K562 (cell line): Measurements from ENCODE around the gene GEMIN5. TPM values are rescaled to one million over a fixed set of nuclear protein-coding genes. Genes with fewer than 3 reads are reported as not detected.
A peak's percentile ranks its signal among the peaks of the same experiment; 100 is the strongest.

Experiments used
- ARID2 ChIP-seq: fragments of 450-650 bp; IDR thresholded peaks from 2 replicates; pipeline ENCODE4 v1.6.1; 2017; ENCODE audit warnings: antibody characterized with exemption, mild to moderate bottlenecking
- GATA2 ChIP-seq: sonication (generic); formaldehyde crosslinking; IDR thresholded peaks from 2 replicates; pipeline ENCODE4 v1.4.0; 2020; ENCODE audit warnings: mild to moderate bottlenecking, missing genetic modification reagents
- HEY1 ChIP-seq: fragments of 250-450 bp; sonication (Bioruptor Pico); IDR thresholded peaks from 2 replicates; pipeline ENCODE4 v1.5.0; 2020; ENCODE audit warnings: mild to moderate bottlenecking, moderate library complexity, borderline replicate concordance
- IRF2 ChIP-seq: sonication (generic); formaldehyde crosslinking; IDR thresholded peaks from 2 replicates; pipeline ENCODE4 v1.8.1; 2022; ENCODE audit warnings: mild to moderate bottlenecking, missing genetic modification reagents
- MTF1 ChIP-seq: fragments of 250-450 bp; sonication (Bioruptor Pico); IDR thresholded peaks from 2 replicates; pipeline ENCODE4 v1.9.0; 2021; ENCODE audit warnings: moderate library complexity, mild to moderate bottlenecking, inconsistent platforms, borderline replicate concordance
- MXD1 ChIP-seq: fragments of 250-450 bp; sonication (Bioruptor Pico); IDR thresholded peaks from 2 replicates; pipeline ENCODE4 v1.8.0; 2021; ENCODE audit warnings: borderline replicate concordance, mild to moderate bottlenecking, moderate library complexity; ENCODE audit not compliant: poor library complexity, severe bottlenecking
- NCOR1 ChIP-seq: fragments of 450-650 bp; IDR thresholded peaks from 2 replicates; pipeline ENCODE4 v1.6.1; 2016; ENCODE audit warnings: mild to moderate bottlenecking, moderate library complexity
- SIX5 ChIP-seq, 2 experiments: IDR thresholded peaks; 2 replicates each; pipeline ENCODE4 v1.6.1; 2011; ENCODE audit warnings: low read length in 2 of 2, borderline replicate concordance in 1 of 2, low read depth in 1 of 2, mild to moderate bottlenecking in 1 of 2, moderate library complexity in 1 of 2; ENCODE audit not compliant: insufficient read depth in 1 of 2
- SREBF1 ChIP-seq: fragments of 150-350 bp; IDR thresholded peaks from 2 replicates; pipeline ENCODE4 v1.6.1; 2014; ENCODE audit warnings: antibody characterized with exemption, low read depth, low read length, borderline replicate concordance
- TEAD1 ChIP-seq, 2 experiments: fragments of 450-650 bp in 1 of 2; sonication (generic) in 1 of 2; formaldehyde crosslinking; IDR thresholded peaks; 2 replicates each; pipeline versions ENCODE4 v1.4.0 to v1.8.0; 2020 to 2022; ENCODE audit warnings: mild to moderate bottlenecking in 2 of 2, missing genetic modification reagents in 1 of 2
- TEAD4 ChIP-seq, 2 experiments: sonication (generic) in 1 of 2; formaldehyde crosslinking in 1 of 2; IDR thresholded peaks; 2 replicates each; pipeline versions ENCODE4 v1.6.1 to v1.8.0; 2012 to 2022; ENCODE audit warnings: borderline replicate concordance in 1 of 2, inconsistent platforms in 1 of 2, low read length in 1 of 2, mild to moderate bottlenecking in 1 of 2, missing genetic modification reagents in 1 of 2
- TRIM24 ChIP-seq, 2 experiments: fragments of 450-650 bp; IDR thresholded peaks; 2 replicates each; pipeline ENCODE4 v1.6.1; 2016
- XRCC5 ChIP-seq: fragments of 200-400 bp; formaldehyde crosslinking; IDR thresholded peaks from 2 replicates; pipeline ENCODE4 v1.6.1; 2017; ENCODE audit warnings: low read depth, mild to moderate bottlenecking, low read length
- ZKSCAN3 ChIP-seq: fragments of 250-450 bp; sonication (Bioruptor Pico); IDR thresholded peaks from 2 replicates; pipeline ENCODE4 v1.4.0; 2020
- ZKSCAN8 ChIP-seq: fragments of 200-800 bp; sonication (Bioruptor generic); IDR thresholded peaks from 2 replicates; pipeline ENCODE4 v1.6.1; 2016; ENCODE audit warnings: missing genetic modification characterization, missing compliant biosample characterization
- ZNF143 ChIP-seq: sonication (generic); formaldehyde crosslinking; IDR thresholded peaks from 2 replicates; pipeline ENCODE4 v1.9.0; 2022; ENCODE audit warnings: mild to moderate bottlenecking, missing genetic modification reagents
- ZNF146 ChIP-seq: IDR thresholded peaks from one replicate; pipeline ENCODE4 v1.6.1; 2018; ENCODE audit warnings: missing compliant biosample characterization; ENCODE audit not compliant: unreplicated experiment
- ZNF384 ChIP-seq: IDR thresholded peaks from 2 replicates; pipeline ENCODE4 v1.6.1; 2012; ENCODE audit warnings: low read depth, low read length, improper control_type of control experiment
- ZNF431 ChIP-seq: sonication (generic); formaldehyde crosslinking; IDR thresholded peaks from 2 replicates; pipeline ENCODE4 v1.8.0; 2022; ENCODE audit warnings: mild to moderate bottlenecking, missing genetic modification reagents
- ZNF589 ChIP-seq: fragments of 200-800 bp; sonication (Bioruptor generic); IDR thresholded peaks from 2 replicates; pipeline ENCODE4 v1.6.1; 2016; ENCODE audit warnings: low read depth, missing genetic modification characterization, missing compliant biosample characterization
- ZNF707 ChIP-seq: fragments of 250-450 bp; sonication (Bioruptor Pico); conservative IDR thresholded peaks from 2 replicates; pipeline ENCODE4 v1.8.0; 2022; ENCODE audit warnings: inconsistent platforms, mild to moderate bottlenecking, moderate library complexity
- polyA plus RNA-seq, 8 experiments: library from polyadenylated mRNA; depleted of rRNA in 4 of 8; stranded (reverse) in 5 of 8; unstranded in 3 of 8; fragments of >200 nt; fragmentation: Nextera tagmentation in 2 of 8; fragmentation: Illumina TruSeq in 1 of 8; extraction: Ambion mirVana in 2 of 8; extraction: Trizol in 1 of 8; gene quantifications; 2 replicates each; pipeline versions ENCODE4 v1.2.1 to v1.2.3, GENCODE V29; 2011 to 2014; ENCODE audit warnings: inconsistent platforms in 1 of 8, missing spikeins in 1 of 8
- total RNA-seq, 7 experiments: library from RNA; depleted of rRNA in 6 of 7; stranded (reverse); fragments of >200 nt in 6 of 7; fragmentation: Illumina TruSeq in 2 of 7; extraction: Trizol in 2 of 7; gene quantifications; 2 replicates each; pipeline versions ENCODE4 v1.2.1 to v1.2.3, GENCODE V29; 2011 to 2021; ENCODE audit warnings: low replicate concordance in 1 of 7
- TF ChIP-seq, protein P1 (sequence below): fragments of 450-650 bp; formaldehyde crosslinking; IDR thresholded peaks from 2 replicates; pipeline ENCODE4 v1.4.0; 2020; ENCODE audit warnings: mild to moderate bottlenecking, moderate library complexity
- TF ChIP-seq, protein P2 (sequence below), 2 experiments: fragments of 450-650 bp in 1 of 2; sonication (generic) in 1 of 2; formaldehyde crosslinking in 1 of 2; IDR thresholded peaks in 1 of 2; conservative IDR thresholded peaks in 1 of 2; 2 replicates each; pipeline versions ENCODE4 v1.6.1 to v1.8.1; 2016 to 2023; ENCODE audit warnings: mild to moderate bottlenecking in 2 of 2, moderate library complexity in 2 of 2, inconsistent platforms in 1 of 2, missing genetic modification reagents in 1 of 2
- TF ChIP-seq, protein P3 (sequence below): fragments of 250-450 bp; sonication (Bioruptor Pico); IDR thresholded peaks from 2 replicates; pipeline ENCODE4 v1.5.0; 2021

GEMIN5 gene
- total and polyA plus RNA-seq, 9 of the 15 experiments (the other 6 are each of a cell fraction or from before 2014, with no cell fraction given) = 10.3 to 48.2 (median 34.7) TPM

- TF ChIP-seq TRIM24 (IDR thresholded peaks at IDR 0.05) (peak in 1 of 2 experiments; percentile 71; a peak in 2 of 4 replicates), NCOR1 (no peak), GATA2 (no peak), MTF1 (CRISPR knock-in tag) (no peak), XRCC5 (peak; percentile 67; the same call in 1 of the 2 replicates), HEY1 (no peak), ZNF146 (CRISPR knock-in tag) (no peak), ZNF143 (CRISPR knock-in tag) (no peak), ZNF384 (no peak), ARID2 (no peak), TEAD4 (IDR thresholded peaks at IDR 0.05; ENCODE audit: low read length) (0 out of 2 replicates have a peak, but pooled peaks have one; percentile 12), TEAD4 (CRISPR knock-in tag; IDR thresholded peaks at IDR 0.05; ENCODE audit: borderline replicate concordance) (no peak), ZNF707 (CRISPR knock-in tag) (no peak), ZKSCAN8 (CRISPR knock-in tag) (no peak), ZNF431 (CRISPR knock-in tag) (0 out of 2 replicates have a peak, but pooled peaks have one; percentile 67), IRF2 (no peak), MXD1 (CRISPR knock-in tag) (no peak), ZKSCAN3 (CRISPR knock-in tag) (no peak), SIX5 (IDR thresholded peaks at IDR 0.05; ENCODE audit: borderline replicate concordance in 1 of 2, insufficient read depth in 1 of 2, low read depth in 1 of 2, low read length in 2 of 2) (no peak), TEAD1 (CRISPR knock-in tag; IDR thresholded peaks at IDR 0.05) (0 out of 4 replicates have a peak, but pooled peaks of 1 of the 2 experiments have one; percentile 33), ZNF589 (CRISPR knock-in tag) (no peak), SREBF1 (no peak)
- TF ChIP-seq, protein P1, sequence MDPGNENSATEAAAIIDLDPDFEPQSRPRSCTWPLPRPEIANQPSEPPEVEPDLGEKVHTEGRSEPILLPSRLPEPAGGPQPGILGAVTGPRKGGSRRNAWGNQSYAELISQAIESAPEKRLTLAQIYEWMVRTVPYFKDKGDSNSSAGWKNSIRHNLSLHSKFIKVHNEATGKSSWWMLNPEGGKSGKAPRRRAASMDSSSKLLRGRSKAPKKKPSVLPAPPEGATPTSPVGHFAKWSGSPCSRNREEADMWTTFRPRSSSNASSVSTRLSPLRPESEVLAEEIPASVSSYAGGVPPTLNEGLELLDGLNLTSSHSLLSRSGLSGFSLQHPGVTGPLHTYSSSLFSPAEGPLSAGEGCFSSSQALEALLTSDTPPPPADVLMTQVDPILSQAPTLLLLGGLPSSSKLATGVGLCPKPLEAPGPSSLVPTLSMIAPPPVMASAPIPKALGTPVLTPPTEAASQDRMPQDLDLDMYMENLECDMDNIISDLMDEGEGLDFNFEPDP (CRISPR knock-in tag) = no peak
- TF ChIP-seq, protein P2, sequence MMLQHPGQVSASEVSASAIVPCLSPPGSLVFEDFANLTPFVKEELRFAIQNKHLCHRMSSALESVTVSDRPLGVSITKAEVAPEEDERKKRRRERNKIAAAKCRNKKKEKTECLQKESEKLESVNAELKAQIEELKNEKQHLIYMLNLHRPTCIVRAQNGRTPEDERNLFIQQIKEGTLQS (IDR thresholded peaks at IDR 0.05) = no peak
- TF ChIP-seq, protein P2 (CRISPR knock-in tag; conservative IDR thresholded peaks at IDR 0.05) = no peak
- TF ChIP-seq, protein P3, sequence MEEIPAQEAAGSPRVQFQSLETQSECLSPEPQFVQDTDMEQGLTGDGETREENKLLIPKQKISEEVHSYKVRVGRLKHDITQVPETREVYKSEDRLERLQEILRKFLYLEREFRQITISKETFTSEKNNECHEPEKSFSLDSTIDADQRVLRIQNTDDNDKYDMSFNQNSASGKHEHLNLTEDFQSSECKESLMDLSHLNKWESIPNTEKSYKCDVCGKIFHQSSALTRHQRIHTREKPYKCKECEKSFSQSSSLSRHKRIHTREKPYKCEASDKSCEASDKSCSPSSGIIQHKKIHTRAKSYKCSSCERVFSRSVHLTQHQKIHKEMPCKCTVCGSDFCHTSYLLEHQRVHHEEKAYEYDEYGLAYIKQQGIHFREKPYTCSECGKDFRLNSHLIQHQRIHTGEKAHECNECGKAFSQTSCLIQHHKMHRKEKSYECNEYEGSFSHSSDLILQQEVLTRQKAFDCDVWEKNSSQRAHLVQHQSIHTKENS (CRISPR knock-in tag) = no peak
Measured at GRCh38 chr5:154937718-154938466, at the start of gene GEMIN5 (continued).
